Activated CD4-positive, alpha-beta T cell treated with anti-CD3 and anti-CD28 coated beads for 24 hours (primary cell): ENCODE data around the gene CXXC5.

Experiments used
- DNase-seq, 2 donors: peaks; one replicate each; pipeline ENCODE4 v3.0.0-alpha.2; 2020; ENCODE audit warnings: low read depth in 2 of 2

The CXXC5 gene

GRCh38 chr5:139680368-139681111 is 32.4 kb downstream of the CXXC5 start:
- DNase-seq, result no peak

- no peak for DNase-seq
Measured at GRCh38 chr5:139681112-139681458, 32.9 kb downstream of the CXXC5 start.

- DNase-seq, result no peak
Measured at GRCh38 chr5:139681466-139681865, 33.3 kb downstream of the CXXC5 start.

- no peak for DNase-seq
Measured at GRCh38 chr5:139682016-139682975, 34.1 kb downstream of the CXXC5 start.

- no peak for DNase-seq
Measured at GRCh38 chr5:139683295-139684271, 35.4 kb downstream of the CXXC5 start.

- DNase-seq, result no peak
Measured at GRCh38 chr5:139684350-139684880, 36.3 kb downstream of the CXXC5 start.

- no peak for DNase-seq
Measured at GRCh38 chr5:139684881-139685749, 37.0 kb downstream of the CXXC5 start.

GRCh38 chr5:139685886-139686285 is 37.7 kb downstream of the CXXC5 start:
- DNase-seq, result no peak

GRCh38 chr5:139686356-139686705 is 38.2 kb downstream of the CXXC5 start:
- no peak for DNase-seq

- DNase-seq, result no peak
Measured at GRCh38 chr5:139686706-139687441, 38.7 kb downstream of the CXXC5 start.

GRCh38 chr5:139687656-139688055 is 39.5 kb downstream of the CXXC5 start:
- no peak for DNase-seq

GRCh38 chr5:139688088-139688702 is 40.0 kb downstream of the CXXC5 start:
- no peak for DNase-seq

GRCh38 chr5:139688751-139689372 is 40.7 kb downstream of the CXXC5 start:
- DNase-seq, result no peak

GRCh38 chr5:139689631-139690063 is 41.5 kb downstream of the CXXC5 start:
- no peak for DNase-seq

- DNase-seq, result no peak
Measured at GRCh38 chr5:139690064-139690802, 42.1 kb downstream of the CXXC5 start.

GRCh38 chr5:139690803-139691629 is 42.9 kb downstream of the CXXC5 start:
- DNase-seq, result no peak

- no peak for DNase-seq
Measured at GRCh38 chr5:139692148-139692547, 44.0 kb downstream of the CXXC5 start.
